HL-60 (cell line): ENCODE results near the gene WDR70.

Source experiments
- CTCF ChIP-seq: IDR thresholded peaks from one replicate; pipeline ENCODE4 v1.5.1; 2011; ENCODE audit warnings: low read length, control low read depth, inconsistent platforms; ENCODE audit not compliant: insufficient read depth
- SPI1 ChIP-seq: IDR thresholded peaks from 2 replicates; pipeline ENCODE4 v1.6.1; 2012; ENCODE audit warnings: low read depth, mild to moderate bottlenecking, borderline replicate concordance
- TF ChIP-seq, protein P1 (sequence below): IDR thresholded peaks from 2 replicates; pipeline ENCODE4 v1.6.1; 2012; ENCODE audit warnings: low read depth; ENCODE audit not compliant: insufficient replicate concordance

GRCh38 chr5:37554405-37554739, 175.3 kb downstream of the WDR70 start:
- TF ChIP-seq CTCF (no peak), SPI1 (no peak)
- TF ChIP-seq, protein P1, sequence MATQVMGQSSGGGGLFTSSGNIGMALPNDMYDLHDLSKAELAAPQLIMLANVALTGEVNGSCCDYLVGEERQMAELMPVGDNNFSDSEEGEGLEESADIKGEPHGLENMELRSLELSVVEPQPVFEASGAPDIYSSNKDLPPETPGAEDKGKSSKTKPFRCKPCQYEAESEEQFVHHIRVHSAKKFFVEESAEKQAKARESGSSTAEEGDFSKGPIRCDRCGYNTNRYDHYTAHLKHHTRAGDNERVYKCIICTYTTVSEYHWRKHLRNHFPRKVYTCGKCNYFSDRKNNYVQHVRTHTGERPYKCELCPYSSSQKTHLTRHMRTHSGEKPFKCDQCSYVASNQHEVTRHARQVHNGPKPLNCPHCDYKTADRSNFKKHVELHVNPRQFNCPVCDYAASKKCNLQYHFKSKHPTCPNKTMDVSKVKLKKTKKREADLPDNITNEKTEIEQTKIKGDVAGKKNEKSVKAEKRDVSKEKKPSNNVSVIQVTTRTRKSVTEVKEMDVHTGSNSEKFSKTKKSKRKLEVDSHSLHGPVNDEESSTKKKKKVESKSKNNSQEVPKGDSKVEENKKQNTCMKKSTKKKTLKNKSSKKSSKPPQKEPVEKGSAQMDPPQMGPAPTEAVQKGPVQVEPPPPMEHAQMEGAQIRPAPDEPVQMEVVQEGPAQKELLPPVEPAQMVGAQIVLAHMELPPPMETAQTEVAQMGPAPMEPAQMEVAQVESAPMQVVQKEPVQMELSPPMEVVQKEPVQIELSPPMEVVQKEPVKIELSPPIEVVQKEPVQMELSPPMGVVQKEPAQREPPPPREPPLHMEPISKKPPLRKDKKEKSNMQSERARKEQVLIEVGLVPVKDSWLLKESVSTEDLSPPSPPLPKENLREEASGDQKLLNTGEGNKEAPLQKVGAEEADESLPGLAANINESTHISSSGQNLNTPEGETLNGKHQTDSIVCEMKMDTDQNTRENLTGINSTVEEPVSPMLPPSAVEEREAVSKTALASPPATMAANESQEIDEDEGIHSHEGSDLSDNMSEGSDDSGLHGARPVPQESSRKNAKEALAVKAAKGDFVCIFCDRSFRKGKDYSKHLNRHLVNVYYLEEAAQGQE = no peak
